Vagina (tissue), 2 donors: ENCODE data around the gene RPGR.

Experiments used
- CTCF ChIP-seq, 3 experiments: fragments of 450-650 bp in 2 of 3; fragments of 200-600 bp in 1 of 3; sonication (generic) in 1 of 3; IDR thresholded peaks; one replicate each; pipeline ENCODE4 v1.5.1; 2017 to 2019; ENCODE audit warnings: antibody characterized with exemption in 3 of 3, mild to moderate bottlenecking in 2 of 3, moderate library complexity in 2 of 3
- POLR2A ChIP-seq, 2 donors: fragments of 450-650 bp; IDR thresholded peaks; one replicate each; pipeline ENCODE4 v1.6.1; 2017; ENCODE audit warnings: antibody characterized with exemption in 2 of 2, mild to moderate bottlenecking in 2 of 2, moderate library complexity in 2 of 2

GRCh38 chrX:38304010-38304409, 23.3 kb downstream of the RPGR start:
- TF ChIP-seq POLR2A (IDR thresholded peaks at IDR 0.05) (no peak), CTCF (IDR thresholded peaks at IDR 0.05) (no peak)
